Keratinocyte (primary cell): Measurements from ENCODE around the gene PNLDC1. TPM values are rescaled to one million over a fixed set of nuclear protein-coding genes. Genes with fewer than 3 reads are reported as not detected.

Experiments
- DNase-seq: peaks from one replicate; pipeline ENCODE4 v3.0.0-alpha.2; 2011; ENCODE audit warnings: low read depth, missing footprints, low spot score
- FAIRE-seq: peaks from 2 replicates; lab custom pipeline; 2011; peaks lifted over from hg19 to GRCh38; lab: Jason Lieb, UNC
- H2AFZ ChIP-seq: 2 replicates; pipeline ENCODE4 v1.6.0; 2012; ENCODE audit warnings: low read length, control low read depth, inconsistent platforms; ENCODE audit not compliant: control insufficient read depth
- H3K27ac ChIP-seq: 2 replicates; pipeline ENCODE4 v1.5.1; 2011; ENCODE audit warnings: low read length; ENCODE audit not compliant: control insufficient read depth, insufficient read depth
- H3K27me3 ChIP-seq: 3 replicates; pipeline ENCODE4 v1.6.0; 2011; ENCODE audit warnings: low read length; ENCODE audit not compliant: control insufficient read depth, insufficient read depth; ENCODE audit errors: extremely low read depth
- H3K36me3 ChIP-seq, 2 experiments: 2 replicates in 1 of 2; 3 replicates in 1 of 2; pipeline ENCODE4 v1.5.1; 2011; ENCODE audit warnings: low read length in 2 of 2, mild to moderate bottlenecking in 1 of 2; ENCODE audit not compliant: control insufficient read depth in 2 of 2, insufficient read depth in 2 of 2; ENCODE audit errors: extremely low read depth in 1 of 2
- H3K4me1 ChIP-seq: 3 replicates; pipeline ENCODE4 v1.5.1; 2011; ENCODE audit warnings: low read length; ENCODE audit not compliant: control insufficient read depth, insufficient read depth; ENCODE audit errors: extremely low read depth
- H3K4me2 ChIP-seq: 3 replicates; pipeline ENCODE4 v1.6.0; 2011; ENCODE audit warnings: low read depth, low read length; ENCODE audit not compliant: control insufficient read depth, insufficient read depth; ENCODE audit errors: extremely low read depth
- H3K4me3 ChIP-seq, 3 experiments: fragments of 200-600 bp in 1 of 3; sonication (generic) in 1 of 3; 2 replicates in 2 of 3; 3 replicates in 1 of 3; pipeline ENCODE4 v1.5.1; 2011 to 2016; ENCODE audit warnings: low read length in 3 of 3, mild to moderate bottlenecking in 3 of 3, control low read depth in 2 of 3, inconsistent platforms in 1 of 3, low read depth in 1 of 3, mixed read lengths in 1 of 3, mixed run types in 1 of 3, moderate library complexity in 1 of 3; ENCODE audit not compliant: control insufficient read depth in 2 of 3, insufficient read depth in 2 of 3; ENCODE audit errors: extremely low read depth in 1 of 3
- H3K79me2 ChIP-seq: 2 replicates; pipeline ENCODE4 v1.6.0; 2012; ENCODE audit warnings: low read length; ENCODE audit not compliant: control insufficient read depth, insufficient read depth
- H3K9ac ChIP-seq: 3 replicates; pipeline ENCODE4 v1.6.0; 2011; ENCODE audit warnings: low read length; ENCODE audit not compliant: control insufficient read depth, insufficient read depth; ENCODE audit errors: extremely low read depth
- H3K9me1 ChIP-seq: 3 replicates; pipeline ENCODE4 v1.6.0; 2011; ENCODE audit warnings: low read length; ENCODE audit not compliant: control insufficient read depth, insufficient read depth; ENCODE audit errors: extremely low read depth
- H3K9me3 ChIP-seq: 2 replicates; pipeline ENCODE4 v1.5.1; 2012; ENCODE audit warnings: low read depth, low read length; ENCODE audit not compliant: control insufficient read depth
- H4K20me1 ChIP-seq: 3 replicates; pipeline ENCODE4 v1.6.0; 2011; ENCODE audit warnings: low read length; ENCODE audit not compliant: control insufficient read depth, insufficient read depth; ENCODE audit errors: extremely low read depth
- CTCF ChIP-seq, 3 experiments: IDR thresholded peaks in 1 of 3; conservative IDR thresholded peaks in 1 of 3; optimal IDR thresholded peaks in 1 of 3; 2 replicates in 2 of 3; 3 replicates in 1 of 3; pipeline versions ENCODE3 to v1.5.1; 2011; ENCODE audit warnings: low read length in 3 of 3, mild to moderate bottlenecking in 3 of 3, moderate library complexity in 2 of 3, control low read depth in 1 of 3, inconsistent platforms in 1 of 3; ENCODE audit not compliant: insufficient read depth in 2 of 3; ENCODE audit errors: extremely low read depth in 1 of 3
- EZH2 ChIP-seq: IDR thresholded peaks from one replicate; pipeline ENCODE4 v1.6.1; 2012; ENCODE audit warnings: inconsistent platforms, mild to moderate bottlenecking, low read length, moderate library complexity
- dilution Hi-C: fragments of 300-500 bp; cut with MboI; formaldehyde crosslinking; loops from one replicate; pipeline ENCODE4 v1.7.0; 2020; ENCODE audit warnings: low sequenced_read_pairs; ENCODE audit not compliant: extremely low pct_ligation_motif_present
- polyA plus RNA-seq, 5 experiments: library from polyadenylated mRNA; depleted of rRNA in 3 of 5; stranded (reverse) in 3 of 5; stranded (forward) in 1 of 5; unstranded in 1 of 5; fragments of >200 nt; gene quantifications; 1 replicate in 1 of 5; 2 replicates in 3 of 5; 3 replicates in 1 of 5; pipeline versions ENCODE4 v1.2.1 to v1.2.3, GENCODE V29; 2011 to 2012; ENCODE audit warnings: missing spikeins in 2 of 5, low read depth in 1 of 5, low replicate concordance in 1 of 5

PNLDC1 gene
- polyA plus RNA-seq, 1 donor (not counting 4 experiments of a cell fraction or from before 2014, with no cell fraction given): 0.14 TPM

- dilution Hi-C loops: no loop called here
- TF ChIP-seq CTCF (optimal IDR thresholded peaks at IDR 0.05 in 1 of 3, IDR thresholded peaks at IDR 0.05 in 1 of 3, conservative IDR thresholded peaks at IDR 0.05 in 1 of 3; ENCODE audit: extremely low read depth in 1 of 3, insufficient read depth in 2 of 3, low read length in 3 of 3) (no peak), EZH2 (no peak)
- DNase-seq: no peak
Measured at GRCh38 chr6:159826968-159827647, 27.0 kb downstream of the PNLDC1 start.

GRCh38 chr6:159828074-159828473 is 28.0 kb downstream of the PNLDC1 start:
- Histone ChIP-seq H2AFZ (no peak overlapping the region), H3K36me3 (no peaks in the 10 kb centered on the region), H3K9ac (no peak overlapping the region), H3K4me1 (peaks cover 7% of the 10 kb centered on the region), H3K4me2 (no peak overlapping the region), H3K79me2 (no peaks in the 10 kb centered on the region), H3K9me3 (no peaks in the 10 kb centered on the region), H3K27me3 (no peaks in the 10 kb centered on the region), H3K9me1 (no peaks in the 10 kb centered on the region), H3K27ac (no peak overlapping the region), H4K20me1 (no peaks in the 10 kb centered on the region), H3K4me3 (no peak overlapping the region)
- TF ChIP-seq CTCF (optimal IDR thresholded peaks at IDR 0.05 in 1 of 3, IDR thresholded peaks at IDR 0.05 in 1 of 3, conservative IDR thresholded peaks at IDR 0.05 in 1 of 3; ENCODE audit: extremely low read depth in 1 of 3, insufficient read depth in 2 of 3, low read length in 3 of 3) (no peak), EZH2 (no peak)
- FAIRE-seq (no peak), DNase-seq (no peak)
- dilution Hi-C loops: no loop called here

More at GRCh38 chr6:159826968-159827647, 27.0 kb downstream of the PNLDC1 start:
- Histone ChIP-seq H3K36me3 (no peaks in the 10 kb centered on the region), H3K79me2 (no peaks in the 10 kb centered on the region), H3K4me1 (peaks cover 4% of the 10 kb centered on the region), H3K4me3 (no peak overlapping the region), H4K20me1 (no peaks in the 10 kb centered on the region), H3K9me1 (no peaks in the 10 kb centered on the region), H3K27ac (no peak overlapping the region), H3K9ac (no peak overlapping the region), H2AFZ (no peak overlapping the region), H3K4me2 (no peak overlapping the region), H3K27me3 (no peaks in the 10 kb centered on the region), H3K9me3 (no peaks in the 10 kb centered on the region)
- no peak for FAIRE-seq
